Adrenal gland (tissue), 12 donors: Measurements from ENCODE around the gene ANKRD23. TPM values are rescaled to one million over a fixed set of nuclear protein-coding genes. Genes with fewer than 3 reads are reported as not detected.

Source experiments
- DNase-seq, 7 donors: peaks; one replicate each; pipeline ENCODE4 v3.0.0-alpha.2; 2019 to 2020
- H3K27ac ChIP-seq, 5 donors: fragments of 200-600 bp; sonication (generic) in 4 of 5; 1 replicate in 3 of 5; 2 replicates in 2 of 5; pipeline versions ENCODE4 v1.5.1 to v1.8.0; 2016 to 2020; ENCODE audit warnings: mild to moderate bottlenecking in 1 of 5
- H3K27me3 ChIP-seq: fragments of 200-600 bp; 2 replicates; pipeline ENCODE4 v1.8.0; 2021
- H3K36me3 ChIP-seq, 2 donors: fragments of 200-600 bp; replicated peaks in 1 of 2; 1 replicate in 1 of 2; 2 replicates in 1 of 2; pipeline versions ENCODE4 v1.5.1 to v1.8.0; 2018 to 2022
- H3K4me1 ChIP-seq, 2 donors: fragments of 200-600 bp; replicated peaks in 1 of 2; 1 replicate in 1 of 2; 2 replicates in 1 of 2; pipeline versions ENCODE4 v1.5.1 to v1.8.0; 2018 to 2021
- H3K4me3 ChIP-seq, 4 donors: fragments of 200-600 bp; sonication (generic) in 3 of 4; one replicate each; pipeline ENCODE4 v1.5.1; 2016 to 2018
- H3K9me3 ChIP-seq, 3 donors: fragments of 200-600 bp; sonication (generic) in 1 of 3; replicated peaks in 1 of 3; 1 replicate in 2 of 3; 2 replicates in 1 of 3; pipeline versions ENCODE4 v1.5.1 to v1.8.0; 2016 to 2021
- POLR2A ChIP-seq, 2 donors: fragments of 450-650 bp; IDR thresholded peaks; one replicate each; pipeline ENCODE4 v1.6.1; 2017; ENCODE audit warnings: antibody characterized with exemption in 2 of 2, mild to moderate bottlenecking in 2 of 2, moderate library complexity in 1 of 2
- WGBS, 4 donors: extraction: QIAGEN DNeasy Blood & Tissue Kit in 2 of 4; methylation state at CpG; one replicate each; pipeline versions ENCODE4 v1.1.5 to v1.1.7; 2013 to 2017; 5-methylcytosine and 5-hydroxymethylcytosine counted together
- intact Hi-C, 2 donors: fragments of 100-400 bp; cut with DNase I; formaldehyde crosslinking; loops; one replicate each; pipeline versions ENCODE4 v1.14.1 to v1.15.0; 2022 to 2023
- polyA plus RNA-seq, 3 donors: library from polyadenylated mRNA; stranded (reverse); fragments of 200-250 nt in 2 of 3; fragments of 350-450 nt in 1 of 3; fragmentation: Illumina TruSeq in 1 of 3; extraction: RNeasy Lipid Tissue Mini Kit (QIAGEN cat#74804) in 1 of 3; gene quantifications; one replicate each; pipeline ENCODE4 v1.2.3, GENCODE V29; 2013 to 2014
- total RNA-seq, 9 donors: library from RNA; depleted of rRNA in 4 of 9; stranded (reverse); fragments of >200 nt in 4 of 9; fragments of 120-200 nt in 1 of 9; fragmentation: NEBNext Ultra II Directional in 1 of 9; extraction: Animal tissue kit (Norgen Biotek cat#: 25700) in 1 of 9; gene quantifications; one replicate each; pipeline versions ENCODE4 v1.1.0 to v1.2.4, GENCODE V29; 2013 to 2023
- TF ChIP-seq, protein P1 (sequence below), 6 experiments: fragments of 450-650 bp in 4 of 6; fragments of 200-600 bp in 2 of 6; sonication (generic) in 1 of 6; IDR thresholded peaks; 1 replicate in 5 of 6; 2 replicates in 1 of 6; pipeline versions ENCODE4 v1.5.1 to v1.8.0; 2016 to 2021; ENCODE audit warnings: antibody characterized with exemption in 6 of 6, mild to moderate bottlenecking in 2 of 6, moderate library complexity in 1 of 6
- donor health status: healthy with polysubstance abuse.
- donor health status: Bipolar disorder and iron deficiency.
- donor health status: DM: yes; HTN: yes; CAD: no.
- donor health status: DM: no; HTN: no; CAD: no.
- donor health status: DM: no; HTN: no; CAD: no.
- donor health status: DM: yes; HTN: yes; CAD: no.

The ANKRD23 gene
- total and polyA plus RNA-seq, 12 donors, result 1.1 to 10.6 (median 3.8) TPM

DNA sequence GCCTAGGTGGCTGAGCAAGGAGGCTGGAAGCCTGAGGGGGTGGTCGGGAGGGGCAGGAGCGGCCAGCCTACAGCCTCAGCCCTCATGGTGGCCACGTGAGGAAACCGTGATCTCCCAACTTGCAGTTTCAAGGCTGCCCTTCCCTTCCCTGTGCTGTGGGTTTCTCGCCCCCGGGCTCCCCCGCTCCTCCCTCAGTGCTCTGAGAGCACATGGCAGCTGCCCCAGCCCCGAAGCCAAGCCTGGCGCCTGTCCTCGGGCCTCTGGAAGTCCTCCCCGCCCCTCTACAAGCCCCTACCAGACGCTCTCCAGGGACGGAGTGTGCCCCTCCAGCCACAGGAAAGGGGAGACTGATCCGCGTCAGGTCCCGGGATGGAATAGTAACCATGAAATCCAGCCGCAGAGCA lies 586 bp upstream of the ANKRD23 start:
- H3K27ac ChIP-seq, result no peak overlapping the region
- no peaks in the 10 kb centered on the region for H3K9me3 ChIP-seq
- TF ChIP-seq POLR2A (IDR thresholded peaks at IDR 0.05), result no peak
- TF ChIP-seq, protein P1, sequence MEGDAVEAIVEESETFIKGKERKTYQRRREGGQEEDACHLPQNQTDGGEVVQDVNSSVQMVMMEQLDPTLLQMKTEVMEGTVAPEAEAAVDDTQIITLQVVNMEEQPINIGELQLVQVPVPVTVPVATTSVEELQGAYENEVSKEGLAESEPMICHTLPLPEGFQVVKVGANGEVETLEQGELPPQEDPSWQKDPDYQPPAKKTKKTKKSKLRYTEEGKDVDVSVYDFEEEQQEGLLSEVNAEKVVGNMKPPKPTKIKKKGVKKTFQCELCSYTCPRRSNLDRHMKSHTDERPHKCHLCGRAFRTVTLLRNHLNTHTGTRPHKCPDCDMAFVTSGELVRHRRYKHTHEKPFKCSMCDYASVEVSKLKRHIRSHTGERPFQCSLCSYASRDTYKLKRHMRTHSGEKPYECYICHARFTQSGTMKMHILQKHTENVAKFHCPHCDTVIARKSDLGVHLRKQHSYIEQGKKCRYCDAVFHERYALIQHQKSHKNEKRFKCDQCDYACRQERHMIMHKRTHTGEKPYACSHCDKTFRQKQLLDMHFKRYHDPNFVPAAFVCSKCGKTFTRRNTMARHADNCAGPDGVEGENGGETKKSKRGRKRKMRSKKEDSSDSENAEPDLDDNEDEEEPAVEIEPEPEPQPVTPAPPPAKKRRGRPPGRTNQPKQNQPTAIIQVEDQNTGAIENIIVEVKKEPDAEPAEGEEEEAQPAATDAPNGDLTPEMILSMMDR (IDR thresholded peaks at IDR 0.05), result no peak
- peaks cover 0 to 26% of the 10 kb centered on the region in 2 donors for H3K36me3 ChIP-seq
- DNase-seq, result no peak
- WGBS, 4 donors, result 85 to 93% (median 89%) methylated on average over 7 to 17 of the region's 17 CpGs
- no peak overlapping the region for H3K4me3 ChIP-seq
- intact Hi-C loops, result no loop called here
- H3K4me1 ChIP-seq, result peaks cover 5 to 10% of the 10 kb centered on the region in 2 donors
- no peaks in the 10 kb centered on the region for H3K27me3 ChIP-seq

DNA sequence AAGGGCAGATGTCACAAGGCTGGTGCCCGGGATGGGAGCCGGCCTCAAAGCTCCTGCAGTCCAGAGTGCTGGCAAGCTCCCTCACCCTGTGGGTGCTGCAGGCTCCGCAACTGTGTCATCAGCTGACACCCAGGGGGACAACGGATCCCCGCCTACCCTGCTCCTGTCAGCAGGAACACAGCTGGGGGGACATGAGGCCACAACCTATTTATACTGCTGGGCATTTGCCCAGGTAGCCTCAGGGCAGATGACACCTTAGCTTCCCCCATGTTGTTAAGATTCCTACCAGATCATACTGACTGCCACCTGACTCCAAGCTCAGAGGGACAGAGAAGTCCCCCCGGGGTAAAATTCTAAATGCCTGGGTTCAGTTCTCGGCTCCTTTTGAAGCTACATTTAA lies 1.2 kb downstream of the ANKRD23 start:
- Histone ChIP-seq H3K27ac (no peak overlapping the region), H3K4me1 (no peaks in the 10 kb centered on the region), H3K27me3 (no peaks in the 10 kb centered on the region), H3K36me3 (peaks cover 0 to 12% of the 10 kb centered on the region in 2 donors), H3K4me3 (no peak overlapping the region), H3K9me3 (no peaks in the 10 kb centered on the region)
- intact Hi-C loops, result no loop called here
- WGBS, 4 donors, result 86 to 96% (median 90%) methylated on average over 2 to 7 of the region's 7 CpGs
- DNase-seq, result peak in 1 of 7 donors; percentile 72
- TF ChIP-seq POLR2A (IDR thresholded peaks at IDR 0.05), result no peak
- TF ChIP-seq, protein P1 (IDR thresholded peaks at IDR 0.05), result no peak

DNA sequence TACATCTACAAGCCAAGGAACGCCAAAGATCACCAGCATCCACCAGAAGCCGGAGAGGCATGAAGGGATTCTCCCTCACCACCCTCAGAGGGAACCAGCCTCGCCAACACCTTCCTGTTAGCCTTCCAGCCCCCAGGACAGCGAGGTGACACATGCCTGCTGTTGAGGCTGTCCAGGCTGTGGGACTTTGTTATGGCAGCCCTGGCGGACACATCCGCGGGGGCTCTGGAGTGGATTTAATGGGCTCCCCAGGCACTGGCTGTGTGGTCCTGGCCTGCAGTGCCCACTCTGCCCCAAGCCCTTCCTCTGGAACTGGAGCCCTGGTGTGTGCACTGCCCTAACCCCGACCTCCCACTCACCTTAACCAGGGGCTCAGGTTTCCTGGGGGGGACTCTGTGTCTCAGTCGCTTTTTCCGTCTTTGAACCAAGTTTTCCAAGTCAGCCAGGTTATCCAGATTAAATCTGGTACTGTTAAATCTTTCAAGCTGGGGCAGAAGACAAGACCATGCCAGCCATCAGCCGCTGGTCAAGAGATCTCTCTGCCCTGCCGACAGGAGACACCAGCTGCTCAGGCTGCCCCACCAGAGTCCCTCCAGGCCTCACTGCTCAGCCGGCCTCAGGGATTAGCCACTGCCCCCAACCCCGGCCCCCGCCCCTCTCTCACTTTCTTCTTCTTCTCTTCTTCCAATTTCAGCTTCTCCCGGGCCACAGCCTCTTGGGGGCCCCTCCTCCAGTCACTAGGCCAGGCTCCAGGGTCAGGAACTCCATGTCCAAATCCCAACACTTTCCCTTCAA lies 1.9 kb downstream of the ANKRD23 start:
- peaks cover 0 to 9% of the 10 kb centered on the region in 2 donors for H3K36me3 ChIP-seq
- H3K9me3 ChIP-seq, result no peaks in the 10 kb centered on the region
- TF ChIP-seq POLR2A (IDR thresholded peaks at IDR 0.05), result no peak
- TF ChIP-seq, protein P1 (IDR thresholded peaks at IDR 0.05), result no peak
- no peak for DNase-seq
- H3K27me3 ChIP-seq, result no peaks in the 10 kb centered on the region
- WGBS, 4 donors, result 86 to 91% (median 90%) methylated on average over 12 to 16 of the region's 16 CpGs
- intact Hi-C loops, result no loop called here
- no peaks in the 10 kb centered on the region for H3K4me1 ChIP-seq
- no peak overlapping the region for H3K27ac ChIP-seq
- H3K4me3 ChIP-seq, result no peak overlapping the region

DNA sequence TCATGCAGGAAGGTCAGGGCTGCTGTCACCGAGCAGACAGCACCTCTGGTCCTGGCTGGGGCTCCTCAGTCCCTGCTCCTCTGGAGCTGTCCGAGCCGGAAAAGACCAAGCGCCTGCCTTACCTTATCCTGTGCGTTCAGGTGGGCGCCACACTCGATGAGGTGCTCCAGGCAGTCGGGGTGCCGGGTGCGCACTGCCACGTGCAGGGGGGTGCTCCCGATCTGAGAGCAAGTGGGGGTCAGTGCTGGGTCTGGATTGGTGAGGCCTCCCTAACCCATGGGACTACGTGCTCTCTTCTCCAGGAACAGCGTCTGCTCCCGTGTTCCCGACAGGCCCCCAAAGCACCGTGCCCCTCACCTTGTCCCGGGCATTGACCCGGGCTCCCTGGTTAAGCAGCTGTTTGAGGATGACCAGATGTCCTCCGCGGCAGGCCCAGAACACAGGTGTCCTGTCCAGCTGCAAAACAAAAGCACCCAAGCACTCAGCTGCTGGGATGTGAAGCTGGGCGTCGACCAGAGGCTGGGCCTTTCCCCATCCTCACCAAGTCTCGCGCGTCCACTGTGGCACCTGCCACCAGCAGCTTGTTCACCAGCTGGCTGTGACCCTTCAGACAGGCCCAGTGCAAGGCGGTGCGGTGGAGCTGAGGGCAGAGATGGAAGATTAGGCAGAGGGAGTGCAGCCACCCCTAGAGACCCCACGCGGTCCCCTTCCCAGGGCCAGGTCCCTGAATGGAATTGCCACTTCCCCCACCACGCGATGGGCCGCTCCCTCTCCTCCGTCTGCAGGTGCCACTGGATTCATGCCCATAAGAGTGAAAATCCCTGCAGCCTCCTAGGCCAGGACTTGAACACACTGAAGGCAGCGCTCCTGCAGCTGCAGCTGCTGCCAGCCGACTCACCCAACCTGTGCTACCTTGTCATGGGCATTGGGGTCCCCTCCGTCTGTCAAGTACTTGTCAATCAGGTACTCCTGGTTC lies 3.7 kb downstream of the ANKRD23 start:
- Histone ChIP-seq H3K9me3 (no peaks in the 10 kb centered on the region), H3K4me3 (no peak overlapping the region), H3K27ac (no peak overlapping the region), H3K4me1 (no peaks in the 10 kb centered on the region), H3K36me3 (no peaks in the 10 kb centered on the region), H3K27me3 (no peaks in the 10 kb centered on the region)
- TF ChIP-seq POLR2A (IDR thresholded peaks at IDR 0.05), result no peak
- TF ChIP-seq, protein P1 (IDR thresholded peaks at IDR 0.05), result no peak
- WGBS, 4 donors, result 87 to 92% (median 89%) methylated on average over 15 to 37 of the region's 37 CpGs
- intact Hi-C loops, result no loop called here
- no peak for DNase-seq
